H1 (cell line): ENCODE results near the gene BRIX1. TPM values are rescaled to one million over a fixed set of nuclear protein-coding genes. Genes with fewer than 3 reads are reported as not detected.

Experiments used
- CHD7 ChIP-seq: fragments of 300-600 bp; sonication (generic); IDR thresholded peaks from 2 replicates; pipeline ENCODE4 v1.7.1; 2012; ENCODE audit warnings: low read length, moderate library complexity, mild to moderate bottlenecking, inconsistent platforms; ENCODE audit not compliant: insufficient replicate concordance
- EZH2 ChIP-seq: fragments of 200-600 bp; sonication (generic); IDR thresholded peaks from 2 replicates; pipeline ENCODE4 v1.7.1; 2012; ENCODE audit warnings: low read depth, mild to moderate bottlenecking, moderate library complexity, low read length, inconsistent platforms; ENCODE audit not compliant: severe bottlenecking
- HDAC6 ChIP-seq: IDR thresholded peaks from one replicate; pipeline ENCODE4 v1.7.1; 2012; ENCODE audit warnings: low read depth, mild to moderate bottlenecking, inconsistent platforms, low read length, moderate library complexity
- PHF8 ChIP-seq: fragments of 200-600 bp; sonication (generic); conservative IDR thresholded peaks from 2 replicates; pipeline ENCODE4 v1.7.1; 2012; ENCODE audit warnings: low read depth, mild to moderate bottlenecking, inconsistent platforms, low read length, moderate library complexity
- polyA plus RNA-seq, 7 experiments: library from polyadenylated mRNA; depleted of rRNA in 3 of 7; stranded (reverse) in 5 of 7; unstranded in 2 of 7; fragments of >200 nt in 5 of 7; fragments of 200-250 nt in 2 of 7; gene quantifications; 1 replicate in 5 of 7; 2 replicates in 1 of 7; 4 replicates in 1 of 7; pipeline versions ENCODE4 v1.2.1 to v1.2.3, GENCODE V29; 2011 to 2013; ENCODE audit warnings: missing spikeins in 2 of 7, mixed read lengths in 2 of 7
- total RNA-seq: library from RNA; stranded (reverse); fragmentation: NEBNext Ultra II Directional; extraction: Animal tissue kit (Norgen Biotek cat#: 25700); gene quantifications from 2 replicates; pipeline ENCODE4 v1.2.1, GENCODE V29; 2021

The BRIX1 gene
- total and polyA plus RNA-seq, 2 of the 8 experiments (the other 6 are each of a cell fraction or from before 2014, with no cell fraction given): 26.9 to 71.7 TPM

GRCh38 chr5:34869256-34869655, 46.3 kb upstream of the BRIX1 start (continued):
- no peak for TF ChIP-seq CHD7
- no peak for TF ChIP-seq PHF8
- no peak for TF ChIP-seq EZH2
- no peak for TF ChIP-seq HDAC6
